Measurements from ENCODE around the gene VDR. TPM values are rescaled to one million over a fixed set of nuclear protein-coding genes. Genes with fewer than 3 reads are reported as not detected.

VDR gene
- total RNA-seq, 1 experiment from 2014 or later: 9.5 TPM

- intact Hi-C loops (cut with micrococcal nuclease): no loop called here
- Histone ChIP-seq H3K79me2 (ENCODE audit: insufficient read depth, low read length) (peaks cover 72% of the 10 kb centered on the region), H3K4me3 (replicated peaks in 1 of 2; ENCODE audit: low read depth in 1 of 2, low read length in 2 of 2) (no peak overlapping the region), H3K9me2 (ENCODE audit: insufficient read depth) (no peaks in the 10 kb centered on the region), H3K27ac (ENCODE audit: low read depth, low read length) (no peak overlapping the region), H3K9ac (ENCODE audit: low read length) (no peak overlapping the region), H3K36me3 (ENCODE audit: control insufficient read depth in 1 of 2, insufficient read depth in 2 of 2, low read length in 2 of 2) (no peaks in the 10 kb centered on the region), H4K20me1 (ENCODE audit: insufficient read depth) (no peaks in the 10 kb centered on the region), H3K9me3 (ENCODE audit: control insufficient read depth in 1 of 2, insufficient read depth in 1 of 2, low read depth in 1 of 2, low read length in 2 of 2) (no peaks in the 10 kb centered on the region), H3K27me3 (ENCODE audit: insufficient read depth, low read length) (no peaks in the 10 kb centered on the region), H3K4me2 (ENCODE audit: low read length) (0 out of 2 replicates have a peak overlapping the region, but pooled peaks have one; percentile 32), H3K4me1 (ENCODE audit: control insufficient read depth in 1 of 2, insufficient read depth in 2 of 2, low read length in 2 of 2) (peaks cover 29 to 54% of the 10 kb centered on the region in 2 experiments), H2AFZ (ENCODE audit: low read depth, low read length, poor library complexity, severe bottlenecking) (no peak overlapping the region)
- TF ChIP-seq YY1 (IDR thresholded peaks at IDR 0.05; ENCODE audit: extremely low read depth, insufficient replicate concordance, low read depth, low read length) (no peak), ZNF274 (IDR thresholded peaks at IDR 0.05; ENCODE audit: low read depth, low read length) (no peak), MAX (IDR thresholded peaks at IDR 0.05) (no peak)
- CTCF ChIA-PET: interaction anchor here (1.1 to 2.0 kb wide), 2 partner anchors 30 to 41 kb away, joined by 3 to 14 read pairs; no protein-coding TSS in a partner anchor
- BruUV-seq (replicated peaks): no TSS peak
- no peak for DNase-seq (ENCODE audit: low read depth, low spot score)
- no peak for ATAC-seq
- RAD21 ChIA-PET (ENCODE audit: low non-redundant PET in 1 of 2, low total read pairs in 2 of 2, uncharacterized antibody in 2 of 2, unreplicated experiment in 2 of 2): no interaction called here
- POLR2A ChIA-PET: no interaction called here
These were observed 96.7 kb downstream of the VDR start for GRCh38 chr12:47808050-47808449.

- peaks cover 65% of the 10 kb centered on the region for H3K79me2 ChIP-seq (ENCODE audit: insufficient read depth, low read length)
- peaks cover 27 to 47% of the 10 kb centered on the region in 2 experiments for H3K4me1 ChIP-seq (ENCODE audit: control insufficient read depth in 1 of 2, insufficient read depth in 2 of 2, low read length in 2 of 2)
- no peaks in the 10 kb centered on the region for H3K27me3 ChIP-seq (ENCODE audit: insufficient read depth, low read length)
- no peaks in the 10 kb centered on the region for H3K9me2 ChIP-seq (ENCODE audit: insufficient read depth)
- intact Hi-C loops (cut with micrococcal nuclease): no loop called here
- no peak overlapping the region for H3K4me3 ChIP-seq (replicated peaks in 1 of 2; ENCODE audit: low read depth in 1 of 2, low read length in 2 of 2)
- no TSS peak for BruUV-seq (replicated peaks)
- H3K27ac ChIP-seq (ENCODE audit: low read depth, low read length): no peak overlapping the region
- no peak for DNase-seq (ENCODE audit: low read depth, low spot score)
- H3K36me3 ChIP-seq (ENCODE audit: control insufficient read depth in 1 of 2, insufficient read depth in 2 of 2, low read length in 2 of 2): no peaks in the 10 kb centered on the region
- no peaks in the 10 kb centered on the region for H4K20me1 ChIP-seq (ENCODE audit: insufficient read depth)
- POLR2A ChIA-PET: no interaction called here
- no peak overlapping the region for H2AFZ ChIP-seq (ENCODE audit: low read depth, low read length, poor library complexity, severe bottlenecking)
- no peaks in the 10 kb centered on the region for H3K9me3 ChIP-seq (ENCODE audit: control insufficient read depth in 1 of 2, insufficient read depth in 1 of 2, low read depth in 1 of 2, low read length in 2 of 2)
- no peak overlapping the region for H3K9ac ChIP-seq (ENCODE audit: low read length)
- no peak for TF ChIP-seq ATF3 (IDR thresholded peaks at IDR 0.05)
- TF ChIP-seq ZFX (IDR thresholded peaks at IDR 0.05): no peak
- TF ChIP-seq FOSL1 (IDR thresholded peaks at IDR 0.05; ENCODE audit: low read depth): no peak
- TF ChIP-seq TCF7L2 (IDR thresholded peaks at IDR 0.05; ENCODE audit: borderline replicate concordance, extremely low read depth, insufficient read depth, insufficient read length): no peak
- TF ChIP-seq RAD21 (IDR thresholded peaks at IDR 0.05; ENCODE audit: low read depth): no peak
- TF ChIP-seq YY1 (IDR thresholded peaks at IDR 0.05; ENCODE audit: extremely low read depth, insufficient replicate concordance, low read depth, low read length): no peak
- TF ChIP-seq MAX (IDR thresholded peaks at IDR 0.05): no peak
- TF ChIP-seq ZBTB33 (IDR thresholded peaks at IDR 0.05; ENCODE audit: extremely low read depth, insufficient replicate concordance, low read length): no peak
- TF ChIP-seq ELF1 (IDR thresholded peaks at IDR 0.05; ENCODE audit: borderline replicate concordance, low read depth): no peak
- no peak for TF ChIP-seq CEBPB (IDR thresholded peaks at IDR 0.05; ENCODE audit: low read depth)
- TF ChIP-seq, protein P1, sequence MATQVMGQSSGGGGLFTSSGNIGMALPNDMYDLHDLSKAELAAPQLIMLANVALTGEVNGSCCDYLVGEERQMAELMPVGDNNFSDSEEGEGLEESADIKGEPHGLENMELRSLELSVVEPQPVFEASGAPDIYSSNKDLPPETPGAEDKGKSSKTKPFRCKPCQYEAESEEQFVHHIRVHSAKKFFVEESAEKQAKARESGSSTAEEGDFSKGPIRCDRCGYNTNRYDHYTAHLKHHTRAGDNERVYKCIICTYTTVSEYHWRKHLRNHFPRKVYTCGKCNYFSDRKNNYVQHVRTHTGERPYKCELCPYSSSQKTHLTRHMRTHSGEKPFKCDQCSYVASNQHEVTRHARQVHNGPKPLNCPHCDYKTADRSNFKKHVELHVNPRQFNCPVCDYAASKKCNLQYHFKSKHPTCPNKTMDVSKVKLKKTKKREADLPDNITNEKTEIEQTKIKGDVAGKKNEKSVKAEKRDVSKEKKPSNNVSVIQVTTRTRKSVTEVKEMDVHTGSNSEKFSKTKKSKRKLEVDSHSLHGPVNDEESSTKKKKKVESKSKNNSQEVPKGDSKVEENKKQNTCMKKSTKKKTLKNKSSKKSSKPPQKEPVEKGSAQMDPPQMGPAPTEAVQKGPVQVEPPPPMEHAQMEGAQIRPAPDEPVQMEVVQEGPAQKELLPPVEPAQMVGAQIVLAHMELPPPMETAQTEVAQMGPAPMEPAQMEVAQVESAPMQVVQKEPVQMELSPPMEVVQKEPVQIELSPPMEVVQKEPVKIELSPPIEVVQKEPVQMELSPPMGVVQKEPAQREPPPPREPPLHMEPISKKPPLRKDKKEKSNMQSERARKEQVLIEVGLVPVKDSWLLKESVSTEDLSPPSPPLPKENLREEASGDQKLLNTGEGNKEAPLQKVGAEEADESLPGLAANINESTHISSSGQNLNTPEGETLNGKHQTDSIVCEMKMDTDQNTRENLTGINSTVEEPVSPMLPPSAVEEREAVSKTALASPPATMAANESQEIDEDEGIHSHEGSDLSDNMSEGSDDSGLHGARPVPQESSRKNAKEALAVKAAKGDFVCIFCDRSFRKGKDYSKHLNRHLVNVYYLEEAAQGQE (IDR thresholded peaks at IDR 0.05; ENCODE audit: low read depth): no peak
- no peak for TF ChIP-seq SRF (IDR thresholded peaks at IDR 0.05; ENCODE audit: low read depth)
- no peak for TF ChIP-seq POLR2A (IDR thresholded peaks at IDR 0.05; ENCODE audit: borderline replicate concordance, extremely low read depth, insufficient read depth, insufficient read length)
- H3K4me2 ChIP-seq (ENCODE audit: low read length): no peak overlapping the region
- RAD21 ChIA-PET (ENCODE audit: low non-redundant PET in 1 of 2, low total read pairs in 2 of 2, uncharacterized antibody in 2 of 2, unreplicated experiment in 2 of 2): interaction anchor here in 1 of 2 experiments (0.6 kb wide), 1 partner anchor 26 kb away, joined by 4 read pairs; no protein-coding TSS in a partner anchor
- ATAC-seq: no peak
- CTCF ChIA-PET: interaction anchor here (2.0 kb wide), 1 partner anchor 31 kb away, joined by 14 read pairs; no protein-coding TSS in a partner anchor
These were observed 97.5 kb downstream of the VDR start for GRCh38 chr12:47807338-47807737.

All from HCT116 (cell line).